HepG2 (cell line): ENCODE data around the gene CELSR2.

Experiments used
- AFF4 ChIP-seq: sonication (generic); formaldehyde crosslinking; IDR thresholded peaks from 2 replicates; pipeline ENCODE4 v1.4.0; 2020; ENCODE audit warnings: missing genetic modification reagents
- CTCF ChIP-seq: sonication (generic); formaldehyde crosslinking; IDR thresholded peaks from 2 replicates; pipeline ENCODE4 v1.5.0; 2020; ENCODE audit warnings: mild to moderate bottlenecking, missing genetic modification reagents, moderate library complexity
- HMGXB4 ChIP-seq, 2 experiments: sonication (generic) in 1 of 2; formaldehyde crosslinking in 1 of 2; IDR thresholded peaks; 2 replicates each; pipeline versions ENCODE4 v1.4.0 to v1.6.1; 2018 to 2020; ENCODE audit warnings: missing genetic modification reagents in 2 of 2, borderline replicate concordance in 1 of 2, low read depth in 1 of 2, mild to moderate bottlenecking in 1 of 2, missing biosample characterization in 1 of 2
- JUND ChIP-seq: sonication (generic); formaldehyde crosslinking; IDR thresholded peaks from 2 replicates; pipeline ENCODE4 v1.8.0; 2022; ENCODE audit warnings: mild to moderate bottlenecking, missing genetic modification reagents
- KAT7 ChIP-seq: IDR thresholded peaks from 2 replicates; pipeline ENCODE4 v1.6.1; 2018; ENCODE audit warnings: borderline replicate concordance, missing compliant biosample characterization
- MIER3 ChIP-seq: IDR thresholded peaks from 2 replicates; pipeline ENCODE4 v1.6.1; 2016; ENCODE audit warnings: missing compliant biosample characterization, borderline replicate concordance
- MLX ChIP-seq: IDR thresholded peaks from 2 replicates; pipeline ENCODE4 v1.6.1; 2016
- MYC ChIP-seq: sonication (generic); formaldehyde crosslinking; IDR thresholded peaks from 2 replicates; pipeline ENCODE4 v1.9.0; 2021; ENCODE audit warnings: missing genetic modification reagents, borderline replicate concordance
- NONO ChIP-seq, 2 experiments: fragments of 450-650 bp in 1 of 2; sonication (generic) in 1 of 2; formaldehyde crosslinking in 1 of 2; IDR thresholded peaks in 1 of 2; conservative IDR thresholded peaks in 1 of 2; 2 replicates each; pipeline versions ENCODE4 v1.6.1 to v1.8.0; 2017 to 2022; ENCODE audit warnings: mild to moderate bottlenecking in 1 of 2, missing genetic modification reagents in 1 of 2, moderate library complexity in 1 of 2
- SKIL ChIP-seq: sonication (generic); formaldehyde crosslinking; IDR thresholded peaks from 2 replicates; pipeline ENCODE4 v1.8.0; 2022; ENCODE audit warnings: missing genetic modification reagents, mild to moderate bottlenecking, moderate library complexity, borderline replicate concordance
- STAT5B ChIP-seq: sonication (generic); formaldehyde crosslinking; IDR thresholded peaks from 2 replicates; pipeline ENCODE4 v1.4.0; 2020; ENCODE audit warnings: missing genetic modification reagents
- ZBTB49 ChIP-seq: sonication (generic); formaldehyde crosslinking; IDR thresholded peaks from 2 replicates; pipeline ENCODE4 v1.4.0; 2020; ENCODE audit warnings: missing genetic modification reagents, borderline replicate concordance
- ZNF18 ChIP-seq: sonication (generic); formaldehyde crosslinking; IDR thresholded peaks from 2 replicates; pipeline ENCODE4 v1.8.0; 2022; ENCODE audit warnings: mild to moderate bottlenecking, missing genetic modification reagents; ENCODE audit not compliant: insufficient replicate concordance
- ZNF282 ChIP-seq: fragments of 450-650 bp; IDR thresholded peaks from 2 replicates; pipeline ENCODE4 v1.6.1; 2018; ENCODE audit not compliant: partially characterized antibody

- no peak for TF ChIP-seq MLX (CRISPR knock-in tag)
- no peak for TF ChIP-seq MIER3 (CRISPR knock-in tag)
- TF ChIP-seq ZNF18, result no peak
- no peak for TF ChIP-seq ZBTB49 (CRISPR knock-in tag)
- no peak for TF ChIP-seq JUND (CRISPR knock-in tag)
- no peak for TF ChIP-seq STAT5B (CRISPR knock-in tag)
- no peak for TF ChIP-seq AFF4
- TF ChIP-seq CTCF (CRISPR knock-in tag), result no peak
- no peak for TF ChIP-seq ZNF282
- no peak for TF ChIP-seq SKIL (CRISPR knock-in tag)
- no peak for TF ChIP-seq MYC (CRISPR knock-in tag)
- TF ChIP-seq KAT7 (CRISPR knock-in tag), result no peak
- no peak for TF ChIP-seq HMGXB4 (CRISPR knock-in tag; IDR thresholded peaks at IDR 0.05; ENCODE audit: borderline replicate concordance in 1 of 2, low read depth in 1 of 2)
- TF ChIP-seq NONO (IDR thresholded peaks at IDR 0.05), result no peak
- TF ChIP-seq NONO (CRISPR knock-in tag; conservative IDR thresholded peaks at IDR 0.05), result no peak
Observed at GRCh38 chr1:109204484-109204883, 44.9 kb upstream of the CELSR2 start.
